Endodermal cell (in vitro differentiated cells): ENCODE data around the gene C9orf78. TPM values are rescaled to one million over a fixed set of nuclear protein-coding genes. Genes with fewer than 3 reads are reported as not detected.

ENCODE experiments used
- DNase-seq: peaks from one replicate; pipeline ENCODE4 v3.0.0-alpha.2; 2017
- H3K27ac ChIP-seq: 2 replicates; pipeline ENCODE4 v1.5.1; 2013; ENCODE audit warnings: mild to moderate bottlenecking, low read depth, low read length, moderate library complexity
- H3K27me3 ChIP-seq: 2 replicates; pipeline ENCODE4 v1.6.1; 2013; ENCODE audit warnings: mild to moderate bottlenecking, low read length, moderate library complexity; ENCODE audit not compliant: insufficient read depth, control insufficient read depth, poor library complexity, severe bottlenecking
- H3K36me3 ChIP-seq: 2 replicates; pipeline ENCODE4 v1.7.0; 2013; ENCODE audit warnings: mild to moderate bottlenecking, low read length, moderate library complexity; ENCODE audit not compliant: control insufficient read depth, insufficient read depth
- H3K4me1 ChIP-seq: one replicate; pipeline ENCODE4 v1.7.0; 2013; ENCODE audit warnings: low read length; ENCODE audit not compliant: control insufficient read depth, insufficient read depth
- H3K4me3 ChIP-seq: 2 replicates; pipeline ENCODE4 v1.5.1; 2013; ENCODE audit warnings: mild to moderate bottlenecking, low read length, moderate library complexity
- H3K9ac ChIP-seq: 2 replicates; pipeline ENCODE4 v1.6.1; 2013; ENCODE audit warnings: mild to moderate bottlenecking, low read length, moderate library complexity; ENCODE audit not compliant: poor library complexity, severe bottlenecking; ENCODE audit errors: extremely low read depth
- H3K9me3 ChIP-seq: 2 replicates; pipeline ENCODE4 v1.6.1; 2013; ENCODE audit warnings: mild to moderate bottlenecking, low read length, moderate library complexity; ENCODE audit not compliant: control insufficient read depth
- H3K27ac Mint-ChIP-seq: 2 replicates; pipeline ENCODE4 v1.8.0; 2020; ENCODE audit warnings: mixed read lengths
- H3K27me3 Mint-ChIP-seq: 2 replicates; pipeline ENCODE4 v1.8.0; 2021; ENCODE audit warnings: mild to moderate bottlenecking, mixed read lengths; ENCODE audit not compliant: insufficient read depth
- H3K36me3 Mint-ChIP-seq: 2 replicates; pipeline ENCODE4 v1.8.0; 2020; ENCODE audit warnings: low read depth, mixed read lengths
- H3K4me1 Mint-ChIP-seq: 2 replicates; pipeline ENCODE4 v1.8.0; 2020; ENCODE audit warnings: mixed read lengths
- H3K4me3 Mint-ChIP-seq: 2 replicates; pipeline ENCODE4 v1.8.0; 2020; ENCODE audit warnings: mild to moderate bottlenecking, moderate library complexity, mixed read lengths
- H3K9me3 Mint-ChIP-seq: 2 replicates; pipeline ENCODE4 v1.8.0; 2020; ENCODE audit warnings: mild to moderate bottlenecking, mixed read lengths
- CTCF ChIP-seq: fragments of 200-600 bp; sonication (generic); conservative IDR thresholded peaks from 2 replicates; pipeline ENCODE4 v1.5.0; 2021; ENCODE audit warnings: antibody characterized with exemption, mild to moderate bottlenecking
- WGBS, 2 experiments: methylation state at CpG; one replicate each; pipeline versions ENCODE4 v1.1.5 to v1.1.7; 2013; ENCODE audit warnings: missing lambda C conversion rate in 2 of 2, mixed read lengths in 1 of 2; ENCODE audit not compliant: insufficient coverage in 1 of 2, insufficient read length in 1 of 2; 5-methylcytosine and 5-hydroxymethylcytosine counted together
- total RNA-seq, 2 donors: library from RNA; stranded (reverse); fragmentation: NEBNext Ultra II Directional in 1 of 2; extraction: Animal tissue kit (Norgen Biotek cat#: 25700) in 1 of 2; gene quantifications; 2 replicates in 1 of 2; 3 replicates in 1 of 2; pipeline ENCODE4 v1.2.1, GENCODE V29; 2021

C9orf78 gene
- total RNA-seq, 2 donors from 2014 or later: 29.9 to 34.1 TPM

- no peak overlapping the region for H3K9ac ChIP-seq
- TF ChIP-seq CTCF: no peak
- no peak for DNase-seq
- peaks cover 9% of the 10 kb centered on the region for H3K27me3 Mint-ChIP-seq
- H3K4me1 Mint-ChIP-seq: no peaks in the 10 kb centered on the region
- peaks cover 14% of the 10 kb centered on the region for H3K27me3 ChIP-seq
- no peaks in the 10 kb centered on the region for H3K9me3 Mint-ChIP-seq
- no peaks in the 10 kb centered on the region for H3K36me3 Mint-ChIP-seq
- no peak overlapping the region for H3K4me3 ChIP-seq
- no peak overlapping the region for H3K27ac Mint-ChIP-seq
- 94 to 95% methylated on average over 4 to 5 of the region's 5 CpGs for WGBS, 2 experiments
- no peaks in the 10 kb centered on the region for H3K9me3 ChIP-seq
- H3K4me1 ChIP-seq: no peaks in the 10 kb centered on the region
- H3K27ac ChIP-seq: no peak overlapping the region
- H3K4me3 Mint-ChIP-seq: no peak overlapping the region
- no peaks in the 10 kb centered on the region for H3K36me3 ChIP-seq
Measured at GRCh38 chr9:129781981-129782380, 53.1 kb downstream of the C9orf78 start.

- TF ChIP-seq CTCF: no peak
- no peak overlapping the region for H3K9ac ChIP-seq
- H3K9me3 ChIP-seq: no peaks in the 10 kb centered on the region
- H3K27me3 Mint-ChIP-seq: peaks cover 2% of the 10 kb centered on the region
- no peaks in the 10 kb centered on the region for H3K36me3 ChIP-seq
- no peak for DNase-seq
- H3K27me3 ChIP-seq: peaks cover 9% of the 10 kb centered on the region
- H3K36me3 Mint-ChIP-seq: no peaks in the 10 kb centered on the region
- 88 to 89% methylated on average over 7 to 8 of the region's 8 CpGs for WGBS, 2 experiments
- H3K27ac ChIP-seq: no peak overlapping the region
- H3K4me3 Mint-ChIP-seq: no peak overlapping the region
- H3K4me1 ChIP-seq: no peaks in the 10 kb centered on the region
- H3K4me1 Mint-ChIP-seq: no peaks in the 10 kb centered on the region
- H3K9me3 Mint-ChIP-seq: no peaks in the 10 kb centered on the region
- no peak overlapping the region for H3K4me3 ChIP-seq
- H3K27ac Mint-ChIP-seq: no peak overlapping the region
Measured at GRCh38 chr9:129781131-129781530, 53.9 kb downstream of the C9orf78 start.

- Mint-ChIP-seq H3K9me3 (no peaks in the 10 kb centered on the region), H3K36me3 (no peaks in the 10 kb centered on the region), H3K4me3 (no peak overlapping the region), H3K4me1 (no peaks in the 10 kb centered on the region), H3K27ac (no peak overlapping the region), H3K27me3 (peaks cover 2% of the 10 kb centered on the region)
- no peak overlapping the region for H3K27ac ChIP-seq
- no peak for TF ChIP-seq CTCF
- DNase-seq: no peak
- no peaks in the 10 kb centered on the region for H3K27me3 ChIP-seq
- H3K4me3 ChIP-seq: no peak overlapping the region
- H3K9me3 ChIP-seq: no peaks in the 10 kb centered on the region
- no peaks in the 10 kb centered on the region for H3K4me1 ChIP-seq
- H3K9ac ChIP-seq: no peak overlapping the region
- H3K36me3 ChIP-seq: no peaks in the 10 kb centered on the region
- 92 to 93% methylated on average over 7 of the region's 7 CpGs for WGBS, 2 experiments
Measured at GRCh38 chr9:129779560-129780190, 55.4 kb downstream of the C9orf78 start.
